GM21737 (cell line): Measurements from ENCODE around the gene VAV1.
"Not testable (repeated sequence)": the region's sequence is repeated elsewhere in the genome, so short reads cannot be mapped to it uniquely, and the experiment has no call there.

ENCODE experiments used
- ATAC-seq: cut with Tn5 transposase; IDR thresholded peaks from one replicate; pipeline ENCODE4 v1.9.1; 2021; ENCODE audit warnings: mild to moderate bottlenecking, moderate library complexity; ENCODE audit not compliant: unreplicated experiment

The VAV1 gene

DNA sequence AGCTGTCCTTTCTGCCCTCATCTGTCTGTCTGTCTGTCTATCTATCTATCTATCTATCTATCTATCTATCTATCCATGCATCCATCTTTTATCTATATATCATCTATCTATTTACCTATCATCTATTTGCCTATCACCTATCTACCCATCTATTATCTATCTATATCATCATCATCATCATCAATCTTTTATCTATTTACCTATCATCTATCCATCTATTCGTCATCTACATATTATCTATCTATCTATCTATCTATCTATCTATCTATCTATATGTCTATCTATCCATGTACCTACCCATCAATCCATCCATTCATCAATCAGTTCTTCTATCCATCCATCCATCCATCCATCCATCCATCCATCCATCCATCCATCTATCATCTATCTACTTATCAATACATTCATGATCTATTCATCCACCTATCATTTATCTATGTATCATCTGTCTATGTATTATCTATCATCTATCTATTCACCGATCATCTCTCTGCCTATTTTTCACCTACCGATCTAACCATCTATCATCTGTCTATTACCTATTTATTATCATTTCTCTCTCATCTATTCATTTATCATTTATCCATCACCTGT lies 65.7 kb downstream of the VAV1 start:
- no peak for ATAC-seq

DNA sequence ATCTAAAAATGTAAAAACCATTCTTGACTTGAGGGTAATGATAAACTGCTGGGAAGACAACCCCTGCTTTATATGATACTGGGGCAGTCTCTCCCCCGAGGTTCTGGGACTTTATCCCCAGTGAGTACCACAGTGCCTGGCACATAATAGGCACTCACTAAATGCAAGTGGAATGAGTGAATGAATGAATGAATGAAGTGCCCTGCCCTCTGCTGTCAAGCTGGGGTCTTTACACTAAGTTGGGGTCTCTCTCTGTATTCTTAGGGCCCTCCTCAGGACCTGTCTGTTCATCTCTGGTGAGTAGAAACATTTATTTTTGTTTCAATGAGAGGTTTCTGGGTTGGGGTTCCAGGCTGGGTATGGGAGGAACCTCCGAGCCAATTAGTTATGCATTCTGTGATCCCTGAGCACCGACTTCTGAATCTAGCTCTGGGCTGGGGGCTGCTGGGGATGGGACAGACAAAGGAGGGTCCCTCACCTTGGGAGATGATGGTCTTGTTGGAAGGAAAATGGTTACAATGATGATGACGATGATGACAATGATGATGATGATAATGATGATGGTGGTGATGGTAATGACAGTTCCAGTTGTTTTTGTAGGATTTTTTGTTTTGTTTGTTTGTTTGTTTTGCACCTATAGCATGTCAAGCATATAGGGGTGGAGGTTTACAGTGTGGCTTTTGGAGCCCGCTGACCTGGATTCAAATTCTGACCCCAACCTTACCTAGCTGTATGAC lies 70.5 kb downstream of the VAV1 start:
- no peak for ATAC-seq

DNA sequence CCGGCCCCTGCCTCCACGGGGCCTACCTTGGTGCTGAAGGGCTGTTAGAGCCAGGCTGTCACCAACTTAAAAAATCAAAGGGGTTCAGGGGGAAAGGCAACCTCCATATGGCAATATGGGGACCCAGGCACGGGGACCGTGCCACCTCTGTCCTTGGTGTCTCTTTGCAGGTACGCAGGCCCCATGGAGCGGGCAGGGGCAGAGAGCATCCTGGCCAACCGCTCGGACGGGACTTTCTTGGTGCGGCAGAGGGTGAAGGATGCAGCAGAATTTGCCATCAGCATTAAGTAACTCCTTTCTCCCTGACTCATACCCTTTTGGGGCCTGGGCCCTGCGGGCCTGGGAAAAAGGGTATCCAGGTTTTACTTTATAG lies 75.3 kb downstream of the VAV1 start:
- no peak for ATAC-seq

DNA sequence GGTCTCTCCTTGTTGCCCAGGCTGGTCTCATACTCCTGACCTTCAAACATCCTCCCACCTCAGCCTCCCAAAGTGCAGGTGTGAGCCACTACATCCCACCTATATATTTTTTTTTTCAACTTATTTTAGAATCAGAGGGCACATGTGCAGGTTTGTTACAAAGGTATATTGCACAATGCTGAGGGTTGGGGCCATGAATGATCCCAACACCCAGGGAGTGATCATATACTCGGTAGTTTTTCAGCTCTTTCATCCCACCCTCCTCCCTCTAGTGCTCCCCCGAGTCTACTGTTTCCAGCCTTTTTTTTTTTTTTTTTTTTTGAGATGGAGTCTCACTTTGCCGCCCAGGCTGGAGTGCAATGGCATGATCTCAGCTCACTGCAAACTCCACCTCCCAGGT lies 76.5 kb downstream of the VAV1 start:
- ATAC-seq = no peak

DNA sequence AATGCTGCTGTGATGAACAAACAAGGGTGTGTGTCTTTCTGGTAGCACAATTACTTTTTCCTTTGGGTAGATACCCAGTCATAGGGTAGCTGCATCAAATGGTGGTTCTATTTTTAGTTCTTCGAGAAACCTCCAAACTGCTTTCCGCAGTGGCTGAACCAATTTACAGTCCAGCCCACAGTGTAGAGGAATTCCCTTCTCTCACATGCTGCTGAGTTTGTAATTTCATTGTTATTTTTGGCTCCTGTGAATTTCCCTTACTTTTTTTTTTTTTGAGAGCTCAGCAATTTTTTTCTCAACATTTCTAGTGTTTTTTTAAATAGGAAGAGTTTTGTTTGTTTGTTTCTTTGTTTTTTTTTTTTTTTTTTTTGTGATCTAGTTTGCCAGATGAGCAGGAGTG lies 77.4 kb downstream of the VAV1 start:
- ATAC-seq = no peak

DNA sequence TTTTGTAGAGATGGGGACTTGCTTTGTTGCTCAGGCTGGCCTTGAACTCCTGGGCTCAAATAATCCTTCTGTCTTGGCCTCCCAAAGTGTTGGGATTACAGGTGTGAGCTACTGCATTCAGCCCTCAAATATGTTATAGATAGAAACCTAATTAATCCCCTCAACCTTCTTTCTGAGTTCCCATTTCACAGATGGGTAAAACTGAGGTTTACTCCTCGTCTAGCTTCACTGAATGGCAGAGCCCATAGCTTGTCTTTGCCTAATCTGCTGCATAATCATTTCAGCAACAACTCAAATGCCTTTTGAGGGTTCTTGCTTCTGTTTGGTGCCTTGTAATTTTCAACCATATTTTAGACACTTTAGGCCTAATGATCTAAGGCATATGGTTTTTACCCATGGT lies 78.9 kb downstream of the VAV1 start:
- no peak for ATAC-seq

DNA sequence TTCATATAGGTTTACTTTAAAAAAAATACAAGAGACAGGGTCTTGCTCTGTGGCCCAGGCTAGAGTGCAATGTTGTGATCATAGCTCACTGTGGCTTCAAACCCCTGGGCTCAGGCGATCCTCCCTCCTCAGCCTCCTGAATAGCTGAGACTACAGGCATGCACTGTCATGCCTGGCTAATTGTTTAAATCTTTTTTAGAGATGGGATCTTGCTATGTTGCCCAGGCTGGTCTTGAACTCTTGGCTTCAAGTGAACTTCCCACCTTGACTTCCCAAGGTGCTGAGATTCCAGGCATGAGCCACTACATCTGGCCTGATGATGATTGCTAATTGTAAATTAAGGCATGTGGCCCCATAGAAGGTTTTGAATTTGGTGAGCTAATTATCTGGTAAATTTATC lies 79.5 kb downstream of the VAV1 start:
- ATAC-seq = no peak

DNA sequence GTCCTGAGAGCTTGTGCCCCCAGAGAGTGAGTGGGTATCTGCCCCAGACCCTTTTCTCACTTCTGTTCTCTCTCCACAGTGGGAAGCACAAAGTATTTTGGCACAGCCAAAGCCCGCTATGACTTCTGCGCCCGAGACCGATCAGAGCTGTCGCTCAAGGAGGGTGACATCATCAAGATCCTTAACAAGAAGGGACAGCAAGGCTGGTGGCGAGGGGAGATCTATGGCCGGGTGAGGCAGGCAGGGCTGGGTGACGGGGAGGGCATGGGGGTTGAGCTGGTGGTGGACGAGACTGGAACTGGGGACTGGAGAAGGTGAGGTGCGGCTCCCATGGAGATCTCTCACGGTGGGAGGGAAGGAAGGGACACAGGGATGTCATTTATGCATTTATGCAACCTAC lies 81.4 kb downstream of the VAV1 start:
- ATAC-seq = no peak

DNA sequence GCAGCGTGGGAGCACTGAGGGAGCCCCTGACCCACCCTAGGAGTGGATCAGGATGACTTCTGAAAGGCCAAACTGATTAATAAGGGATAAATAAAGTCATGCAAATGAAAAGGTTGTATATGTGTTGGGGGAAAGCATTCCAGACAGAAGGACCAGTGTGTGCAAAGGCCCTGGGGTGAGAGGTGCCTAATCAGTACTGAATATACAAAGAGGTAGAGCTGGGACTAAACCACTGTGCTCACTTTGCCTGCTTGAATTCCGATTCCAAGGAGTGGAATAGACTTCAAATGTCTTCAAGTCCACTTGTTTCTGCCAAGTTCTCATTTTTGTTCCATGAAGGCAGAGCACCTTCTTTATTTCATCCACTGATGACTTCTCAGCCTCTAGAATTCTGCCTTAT lies 82.2 kb downstream of the VAV1 start:
- ATAC-seq = no peak

DNA sequence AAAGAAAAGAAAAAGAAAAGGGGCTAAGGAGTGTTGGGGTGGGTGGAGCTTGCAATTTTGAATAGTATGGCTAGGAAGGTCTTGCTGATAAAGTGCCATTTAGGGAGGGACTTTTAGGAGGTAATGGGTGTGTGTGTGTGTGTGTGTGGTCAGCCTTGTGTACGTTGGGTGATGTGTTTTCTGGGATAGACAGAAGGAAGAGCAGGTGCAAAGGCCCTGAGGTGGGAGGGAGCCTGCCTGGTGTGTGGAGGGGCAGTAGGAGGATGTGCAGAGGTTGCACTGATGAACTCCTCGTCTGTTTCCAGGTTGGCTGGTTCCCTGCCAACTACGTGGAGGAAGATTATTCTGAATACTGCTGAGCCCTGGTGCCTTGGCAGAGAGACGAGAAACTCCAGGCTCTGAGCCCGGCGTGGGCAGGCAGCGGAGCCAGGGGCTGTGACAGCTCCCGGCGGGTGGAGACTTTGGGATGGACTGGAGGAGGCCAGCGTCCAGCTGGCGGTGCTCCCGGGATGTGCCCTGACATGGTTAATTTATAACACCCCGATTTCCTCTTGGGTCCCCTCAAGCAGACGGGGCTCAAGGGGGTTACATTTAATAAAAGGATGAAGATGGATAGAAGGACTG lies 84.4 kb downstream of the VAV1 start:
- ATAC-seq = no peak

DNA sequence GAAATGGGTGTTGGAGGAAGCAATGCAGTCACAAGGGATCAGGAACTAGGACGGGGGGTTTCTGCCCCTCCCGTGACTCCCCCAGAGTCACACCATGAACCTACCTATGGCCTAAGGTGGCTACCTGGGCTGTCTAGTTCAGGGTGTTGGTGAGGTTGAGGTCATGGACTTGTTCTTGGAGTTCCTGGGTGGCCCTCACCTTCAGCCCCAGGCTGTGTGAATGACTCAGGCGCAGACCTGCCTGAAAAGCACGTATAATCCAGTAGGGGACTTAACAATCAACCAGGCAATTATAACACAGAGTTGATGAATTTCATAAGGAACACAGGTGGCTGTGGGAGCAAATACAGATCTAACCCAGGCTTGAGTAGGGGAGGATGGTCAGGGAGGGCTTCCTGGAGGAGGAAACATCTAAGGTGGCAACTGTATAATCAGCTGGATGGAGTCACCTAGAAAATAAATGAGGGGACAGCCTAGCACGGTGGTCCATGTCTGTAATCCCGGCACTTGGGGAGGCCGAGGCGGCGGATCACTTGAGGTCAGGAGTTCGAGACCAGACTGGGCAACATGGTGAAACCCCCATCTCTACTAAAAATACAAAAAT lies 89.3 kb downstream of the VAV1 start:
- no peak for ATAC-seq

DNA sequence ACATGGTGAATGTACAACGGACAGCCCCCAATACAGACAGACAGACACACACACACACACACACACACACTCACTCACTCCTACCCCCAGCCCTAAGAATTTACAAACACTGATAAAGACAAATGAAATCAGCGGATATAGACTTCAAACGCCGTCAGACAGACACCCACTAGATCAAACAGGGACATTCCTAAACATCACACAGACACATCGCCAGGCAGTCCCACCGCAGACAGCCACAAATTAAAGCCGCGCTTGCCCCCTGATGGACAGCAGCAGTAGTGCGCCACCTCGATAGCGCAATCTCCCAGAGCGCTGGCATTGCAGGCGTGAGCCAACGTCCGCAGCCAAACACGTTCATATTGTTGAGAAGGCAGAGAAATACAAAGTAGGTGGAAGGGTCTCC lies 90.2 kb downstream of the VAV1 start:
- ATAC-seq = peak; percentile 77

DNA sequence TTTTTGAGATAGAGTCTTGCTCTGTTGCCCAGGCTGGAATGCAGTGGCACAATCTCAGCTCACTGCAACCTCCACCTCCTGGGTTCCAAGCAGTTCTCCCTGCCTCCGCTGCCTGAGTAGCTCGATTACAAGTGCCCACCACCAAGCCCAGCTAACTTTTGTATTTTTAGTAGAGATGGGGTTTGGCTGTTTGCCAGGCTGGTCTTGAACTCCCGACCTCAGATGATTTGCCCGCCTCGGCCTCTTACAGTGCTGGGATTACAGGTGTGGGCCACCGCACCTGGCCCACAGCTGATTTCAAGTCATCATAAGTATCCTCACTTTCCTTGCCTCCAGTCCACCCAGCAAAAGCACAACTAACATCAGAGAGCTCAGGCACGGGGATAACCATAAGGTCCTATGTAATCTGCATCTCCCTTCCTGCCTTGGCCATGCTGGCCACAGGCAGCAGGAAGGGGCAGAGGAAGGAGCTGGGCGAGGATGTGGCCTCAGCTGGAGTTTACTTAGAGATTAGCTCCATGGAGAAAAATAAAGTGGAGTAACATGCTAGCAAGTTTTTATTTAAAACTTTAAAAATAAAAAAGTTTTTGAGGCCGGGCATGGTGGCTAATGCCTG lies 91.9 kb downstream of the VAV1 start:
- ATAC-seq = no peak

DNA sequence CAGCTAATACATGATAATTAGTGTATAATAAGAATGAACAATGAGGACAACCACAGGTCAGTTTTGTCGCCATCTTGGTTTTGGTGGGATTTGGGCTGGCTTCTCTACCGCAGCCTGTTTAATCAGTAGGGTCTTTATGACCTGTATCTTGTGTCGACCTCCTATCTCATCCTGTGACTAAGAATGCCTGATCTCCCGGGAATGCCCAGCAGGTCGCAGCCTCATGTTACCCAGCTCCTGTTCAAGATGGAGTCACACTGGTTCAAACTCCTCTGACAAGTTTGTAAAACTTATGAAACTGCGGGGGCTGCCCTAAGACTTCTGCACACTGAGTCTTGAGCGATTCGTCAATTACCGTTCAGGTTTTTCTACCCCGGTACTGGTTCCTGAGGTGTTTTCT lies 93.3 kb downstream of the VAV1 start:
- ATAC-seq = no peak

DNA sequence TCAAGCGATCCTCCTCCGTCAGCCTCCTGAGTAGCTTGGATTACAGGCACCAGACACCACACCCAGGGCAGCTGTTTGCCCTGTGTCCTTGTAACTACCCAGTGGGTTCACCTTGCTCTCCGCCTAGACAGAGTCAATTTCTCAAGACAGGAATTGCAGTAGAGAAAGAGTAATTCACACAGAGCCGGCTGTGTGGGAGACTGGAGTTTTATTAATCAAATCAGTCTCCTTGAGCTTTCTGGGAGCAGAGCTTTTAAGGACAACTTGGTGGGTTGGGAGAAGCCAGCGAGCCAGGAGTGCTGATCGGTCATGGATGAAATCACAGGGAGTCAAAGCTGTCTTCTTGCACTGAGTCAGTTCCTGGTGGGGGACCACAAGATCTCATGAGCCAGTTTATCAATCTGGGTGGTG lies 94.2 kb downstream of the VAV1 start:
- no peak for ATAC-seq

DNA sequence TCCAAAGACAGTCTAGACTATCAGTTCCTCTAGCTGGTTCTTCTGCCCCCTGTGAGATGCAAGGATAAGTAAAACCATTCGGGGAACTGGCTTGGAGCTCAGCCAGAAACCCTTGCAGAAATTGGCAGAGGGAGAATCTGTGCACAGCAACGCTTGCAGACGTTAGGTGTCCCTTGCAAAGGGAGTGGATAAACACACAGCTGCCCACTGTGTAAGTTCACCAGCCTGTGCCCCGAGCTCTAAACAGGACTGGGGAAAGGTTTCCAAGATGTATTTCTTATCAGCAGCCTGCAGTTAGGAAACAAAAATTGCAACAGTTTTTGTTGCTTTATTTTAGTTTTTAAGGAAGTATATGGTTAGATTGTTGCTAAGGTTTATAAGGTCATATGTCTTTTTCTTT lies 95.8 kb downstream of the VAV1 start:
- ATAC-seq = no peak

DNA sequence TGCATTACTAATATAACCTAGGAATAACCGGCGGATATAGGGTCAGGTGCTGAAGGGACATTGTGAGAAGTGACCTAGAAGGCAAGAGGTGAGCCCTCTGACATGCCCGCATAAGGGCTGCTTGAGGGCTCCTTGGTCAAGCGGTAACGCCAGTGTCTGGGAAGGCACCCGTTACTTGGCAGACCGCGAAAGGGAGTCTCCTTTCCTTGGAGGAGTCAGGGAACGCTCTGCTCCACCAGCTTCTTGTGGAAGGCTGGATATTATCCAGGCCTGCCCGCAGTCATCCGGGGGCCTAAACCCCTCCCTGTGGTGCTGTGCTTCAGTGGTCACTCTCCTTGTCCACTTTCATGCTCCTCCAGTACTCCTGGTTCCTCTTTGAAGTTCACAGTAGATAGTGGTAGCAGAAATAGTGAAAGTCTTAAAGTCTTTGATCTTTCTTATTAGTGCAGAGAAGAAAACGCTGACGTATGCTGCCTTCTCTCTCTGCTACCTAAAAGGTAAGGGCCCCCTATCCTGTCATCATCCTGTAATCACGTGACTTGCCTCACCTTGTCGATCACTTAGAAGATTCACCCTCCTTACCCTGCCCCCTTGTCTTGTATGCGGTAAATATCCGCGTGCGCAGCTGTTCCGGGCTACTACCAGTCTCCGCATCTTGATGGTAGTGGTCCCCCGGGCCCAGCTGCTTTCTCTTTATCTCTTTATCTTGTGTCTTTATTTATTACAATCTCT lies 96.8 kb downstream of the VAV1 start:
- not testable (repeated sequence) for ATAC-seq

DNA sequence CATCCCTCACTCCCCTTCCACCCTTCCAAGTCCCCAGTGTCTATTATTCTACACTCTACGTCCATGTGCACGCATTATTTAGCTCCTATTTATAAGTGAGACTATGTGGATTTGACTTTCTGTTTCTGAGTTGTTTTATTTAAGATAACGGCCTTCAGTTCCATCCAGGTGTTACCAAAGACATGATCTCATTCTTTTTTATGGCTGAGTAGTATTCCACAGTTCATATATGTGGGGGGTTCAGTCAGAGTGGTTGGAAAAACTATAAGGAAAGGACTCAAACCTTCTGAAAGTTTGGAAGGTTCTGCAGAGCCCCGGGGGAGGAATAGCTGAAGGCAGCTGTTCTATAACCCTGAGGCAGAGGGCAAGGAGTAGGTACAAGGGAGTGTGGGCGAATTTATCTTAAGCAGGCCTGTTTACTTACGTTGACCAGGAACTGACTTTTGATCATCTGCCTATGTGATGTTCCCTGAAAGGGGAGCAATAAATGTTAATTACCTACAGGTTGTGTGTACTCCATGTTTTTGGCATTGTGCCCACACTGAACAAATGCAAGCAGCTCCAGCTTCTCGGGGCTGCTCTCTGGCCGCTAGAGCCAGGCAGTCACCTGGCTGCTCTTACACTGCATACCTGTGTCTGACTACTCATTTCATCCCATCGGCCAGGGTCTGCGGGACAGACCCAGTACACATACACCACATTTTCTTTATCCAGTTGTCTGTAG lies 101.4 kb downstream of the VAV1 start:
- no peak for ATAC-seq

DNA sequence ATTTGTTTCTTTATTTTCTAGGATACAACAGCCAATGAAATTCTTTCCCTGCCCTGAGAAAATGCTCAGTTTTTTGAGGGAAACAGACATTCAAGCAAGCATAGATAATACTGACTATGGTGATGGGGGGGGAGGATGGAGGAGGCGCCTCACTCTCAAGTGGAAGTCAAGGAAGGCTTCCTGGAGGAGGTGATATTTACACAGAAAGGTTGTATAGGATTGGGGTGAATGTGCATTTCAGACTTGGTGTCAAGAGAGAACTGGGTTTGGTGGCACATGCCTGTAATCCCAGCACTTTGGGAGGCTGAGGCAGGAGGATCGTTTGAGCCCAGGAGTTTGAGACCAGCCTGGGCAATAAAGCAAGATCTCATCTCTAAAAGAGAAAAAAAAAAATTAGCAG lies 102.7 kb downstream of the VAV1 start:
- ATAC-seq = no peak

DNA sequence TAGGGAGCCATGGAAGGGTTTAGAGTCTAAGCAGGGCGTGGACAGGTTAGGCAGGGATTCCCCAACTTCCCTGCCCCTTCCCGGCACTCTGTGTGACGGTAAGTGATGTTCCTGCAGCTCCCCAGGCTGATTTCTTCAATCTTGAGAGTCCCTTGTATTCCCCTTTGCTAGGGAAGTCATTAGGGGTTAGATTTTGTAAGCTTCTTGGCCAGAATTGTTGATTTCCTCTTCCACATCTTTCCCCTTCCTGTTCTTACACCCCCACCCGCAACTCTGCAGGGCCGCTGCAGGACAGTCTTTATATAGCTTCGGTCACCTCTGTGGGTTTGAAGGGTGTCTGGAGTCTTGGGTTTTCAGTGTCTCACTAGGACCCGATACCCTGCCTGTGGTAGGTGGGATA lies 104.2 kb downstream of the VAV1 start:
- no peak for ATAC-seq
